ENCODE data around the gene HSD17B1.

The HSD17B1 gene

GRCh38 chr17:42547001-42547461 lies 5.7 kb upstream of the HSD17B1 start:
- Histone ChIP-seq H3K27me3 (ENCODE audit: insufficient read depth, low read length, poor library complexity, severe bottlenecking) (no peaks in the 10 kb centered on the region), H3K4me2 (ENCODE audit: low read depth, low read length, poor library complexity, severe bottlenecking) (no peak overlapping the region), H4K20me1 (ENCODE audit: insufficient read depth, low read length, poor library complexity, severe bottlenecking) (peaks cover 3% of the 10 kb centered on the region), H3K79me2 (ENCODE audit: insufficient read depth, low read length) (no peaks in the 10 kb centered on the region; the same call in 1 of the 2 replicates), H3F3A (ENCODE audit: low read depth) (no peaks in the 10 kb centered on the region), H3K4me1 (ENCODE audit: insufficient read depth, low read length, poor library complexity, severe bottlenecking) (no peaks in the 10 kb centered on the region), H3K36me3 (ENCODE audit: insufficient read depth, low read length) (no peaks in the 10 kb centered on the region; the same call in 1 of the 2 replicates), H3K4me3 (ENCODE audit: low read length, poor library complexity, severe bottlenecking) (no peak overlapping the region), H3K9me3 (ENCODE audit: insufficient read depth, low read depth, low read length) (no peaks in the 10 kb centered on the region), H3K9me2 (replicated peaks; ENCODE audit: low read depth, low read length) (no peaks in the 10 kb centered on the region), H2AFZ (ENCODE audit: low read length) (no peak overlapping the region), H3K9ac (ENCODE audit: low read depth, low read length, poor library complexity, severe bottlenecking) (no peak overlapping the region)
- TF ChIP-seq EZH2phosphoT487 (IDR thresholded peaks at IDR 0.05; ENCODE audit: borderline replicate concordance): no peak
- no peak for TF ChIP-seq CTCF (conservative IDR thresholded peaks at IDR 0.05; ENCODE audit: low read length)

GRCh38 chr17:42547698-42548069 lies 5.0 kb upstream of the HSD17B1 start:
- Histone ChIP-seq H3K36me3 (ENCODE audit: insufficient read depth, low read length) (no peaks in the 10 kb centered on the region; the same call in 1 of the 2 replicates), H2AFZ (ENCODE audit: low read length) (no peak overlapping the region), H4K20me1 (ENCODE audit: insufficient read depth, low read length, poor library complexity, severe bottlenecking) (peaks cover 3% of the 10 kb centered on the region), H3K9ac (ENCODE audit: low read depth, low read length, poor library complexity, severe bottlenecking) (no peak overlapping the region), H3K4me2 (ENCODE audit: low read depth, low read length, poor library complexity, severe bottlenecking) (no peak overlapping the region), H3F3A (ENCODE audit: low read depth) (no peaks in the 10 kb centered on the region), H3K4me1 (ENCODE audit: insufficient read depth, low read length, poor library complexity, severe bottlenecking) (no peaks in the 10 kb centered on the region), H3K9me3 (ENCODE audit: insufficient read depth, low read depth, low read length) (no peaks in the 10 kb centered on the region), H3K79me2 (ENCODE audit: insufficient read depth, low read length) (no peaks in the 10 kb centered on the region; the same call in 1 of the 2 replicates), H3K9me2 (replicated peaks; ENCODE audit: low read depth, low read length) (no peaks in the 10 kb centered on the region), H3K4me3 (ENCODE audit: low read length, poor library complexity, severe bottlenecking) (no peak overlapping the region), H3K27me3 (ENCODE audit: insufficient read depth, low read length, poor library complexity, severe bottlenecking) (no peaks in the 10 kb centered on the region)
- TF ChIP-seq CTCF (conservative IDR thresholded peaks at IDR 0.05; ENCODE audit: low read length) (no peak), EZH2phosphoT487 (IDR thresholded peaks at IDR 0.05; ENCODE audit: borderline replicate concordance) (no peak)

- Histone ChIP-seq H3K27me3 (ENCODE audit: insufficient read depth, low read length, poor library complexity, severe bottlenecking) (no peaks in the 10 kb centered on the region), H4K20me1 (ENCODE audit: insufficient read depth, low read length, poor library complexity, severe bottlenecking) (peaks cover 5% of the 10 kb centered on the region), H3K9me2 (replicated peaks; ENCODE audit: low read depth, low read length) (no peaks in the 10 kb centered on the region), H3K4me3 (ENCODE audit: low read length, poor library complexity, severe bottlenecking) (no peak overlapping the region), H2AFZ (ENCODE audit: low read length) (no peak overlapping the region), H3K9ac (ENCODE audit: low read depth, low read length, poor library complexity, severe bottlenecking) (no peak overlapping the region), H3K36me3 (ENCODE audit: insufficient read depth, low read length) (no peaks in the 10 kb centered on the region; the same call in 1 of the 2 replicates), H3K79me2 (ENCODE audit: insufficient read depth, low read length) (peaks cover 5% of the 10 kb centered on the region; the same call in 1 of the 2 replicates), H3F3A (ENCODE audit: low read depth) (no peaks in the 10 kb centered on the region), H3K9me3 (ENCODE audit: insufficient read depth, low read depth, low read length) (no peaks in the 10 kb centered on the region), H3K4me2 (ENCODE audit: low read depth, low read length, poor library complexity, severe bottlenecking) (no peak overlapping the region), H3K4me1 (ENCODE audit: insufficient read depth, low read length, poor library complexity, severe bottlenecking) (peaks cover 2% of the 10 kb centered on the region)
- TF ChIP-seq EZH2phosphoT487 (IDR thresholded peaks at IDR 0.05; ENCODE audit: borderline replicate concordance) (no peak), CTCF (conservative IDR thresholded peaks at IDR 0.05; ENCODE audit: low read length) (no peak)
These were observed 4.5 kb upstream of the HSD17B1 start for GRCh38 chr17:42548070-42548837.
